Endothelial cell (in vitro differentiated cells): ENCODE measurements around the gene TBC1D22B. TPM values are rescaled to one million over a fixed set of nuclear protein-coding genes. Genes with fewer than 3 reads are reported as not detected.
"Not testable (repeated sequence)": the region's sequence is repeated elsewhere in the genome, so short reads cannot be mapped to it uniquely, and the experiment has no call there.

ENCODE experiments used
- DNase-seq: peaks from one replicate; pipeline ENCODE4 v3.0.0; 2021; ENCODE audit warnings: low spot score
- H3K27ac Mint-ChIP-seq: one replicate; pipeline ENCODE4 v1.8.0; 2021; ENCODE audit warnings: mixed read lengths, inconsistent platforms; ENCODE audit not compliant: unreplicated experiment
- H3K27me3 Mint-ChIP-seq: one replicate; pipeline ENCODE4 v1.8.0; 2021; ENCODE audit warnings: mild to moderate bottlenecking, moderate library complexity, mixed read lengths, inconsistent platforms; ENCODE audit not compliant: unreplicated experiment
- H3K36me3 Mint-ChIP-seq: one replicate; pipeline ENCODE4 v1.8.0; 2021; ENCODE audit warnings: mild to moderate bottlenecking, low read depth, mixed read lengths, inconsistent platforms; ENCODE audit not compliant: unreplicated experiment
- H3K4me1 Mint-ChIP-seq: one replicate; pipeline ENCODE4 v1.8.0; 2021; ENCODE audit warnings: mild to moderate bottlenecking, mixed read lengths, inconsistent platforms; ENCODE audit not compliant: unreplicated experiment
- H3K4me3 Mint-ChIP-seq: one replicate; pipeline ENCODE4 v1.8.0; 2021; ENCODE audit warnings: mild to moderate bottlenecking, mixed read lengths, inconsistent platforms; ENCODE audit not compliant: unreplicated experiment
- H3K9me3 Mint-ChIP-seq: one replicate; pipeline ENCODE4 v1.8.0; 2021; ENCODE audit warnings: mixed read lengths, inconsistent platforms; ENCODE audit not compliant: unreplicated experiment
- total RNA-seq: library from RNA; stranded (reverse); fragmentation: NEBNext Ultra II Directional; extraction: Animal tissue kit (Norgen Biotek cat#: 25700); gene quantifications from one replicate; pipeline ENCODE4 v1.2.1, GENCODE V29; 2021; ENCODE audit not compliant: unreplicated experiment
- TF ChIP-seq, protein P1 (sequence below): fragments of 200-600 bp; sonication (generic); IDR thresholded peaks from one replicate; pipeline ENCODE4 v1.5.0; 2021; ENCODE audit warnings: antibody characterized with exemption; ENCODE audit not compliant: unreplicated experiment

The TBC1D22B gene
- total RNA-seq, 1 donor from 2014 or later: 11.8 TPM

DNA sequence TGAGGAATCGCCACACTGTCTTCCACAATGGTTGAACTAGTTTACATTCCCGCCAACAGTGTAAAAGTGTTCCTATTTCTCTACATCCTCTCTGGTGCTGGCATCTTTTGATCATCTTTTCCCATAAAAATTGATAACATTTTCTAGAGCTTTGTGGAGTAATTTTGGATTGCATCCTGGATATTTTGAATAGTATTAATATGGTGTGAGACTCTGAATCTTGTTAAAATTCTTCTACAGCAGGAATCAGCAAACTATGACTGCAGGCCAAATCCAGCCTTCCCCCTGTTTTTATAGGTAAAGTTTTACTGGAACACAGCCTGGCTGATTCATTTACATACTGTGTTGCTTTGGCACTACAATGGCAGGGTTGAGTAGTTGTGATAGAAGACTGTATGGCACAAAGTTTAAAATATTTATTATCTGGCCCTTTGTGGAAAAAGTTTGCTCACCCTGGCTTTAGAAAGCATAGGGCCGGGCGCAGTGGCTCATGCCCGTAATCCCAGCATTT lies 81.2 kb downstream of the TBC1D22B start:
- peaks cover 2% of the 10 kb centered on the region for H3K27me3 Mint-ChIP-seq
- no peaks in the 10 kb centered on the region for H3K9me3 Mint-ChIP-seq
- no peak for DNase-seq
- H3K4me3 Mint-ChIP-seq: no peak overlapping the region
- H3K4me1 Mint-ChIP-seq: peaks cover 3% of the 10 kb centered on the region
- TF ChIP-seq, protein P1, sequence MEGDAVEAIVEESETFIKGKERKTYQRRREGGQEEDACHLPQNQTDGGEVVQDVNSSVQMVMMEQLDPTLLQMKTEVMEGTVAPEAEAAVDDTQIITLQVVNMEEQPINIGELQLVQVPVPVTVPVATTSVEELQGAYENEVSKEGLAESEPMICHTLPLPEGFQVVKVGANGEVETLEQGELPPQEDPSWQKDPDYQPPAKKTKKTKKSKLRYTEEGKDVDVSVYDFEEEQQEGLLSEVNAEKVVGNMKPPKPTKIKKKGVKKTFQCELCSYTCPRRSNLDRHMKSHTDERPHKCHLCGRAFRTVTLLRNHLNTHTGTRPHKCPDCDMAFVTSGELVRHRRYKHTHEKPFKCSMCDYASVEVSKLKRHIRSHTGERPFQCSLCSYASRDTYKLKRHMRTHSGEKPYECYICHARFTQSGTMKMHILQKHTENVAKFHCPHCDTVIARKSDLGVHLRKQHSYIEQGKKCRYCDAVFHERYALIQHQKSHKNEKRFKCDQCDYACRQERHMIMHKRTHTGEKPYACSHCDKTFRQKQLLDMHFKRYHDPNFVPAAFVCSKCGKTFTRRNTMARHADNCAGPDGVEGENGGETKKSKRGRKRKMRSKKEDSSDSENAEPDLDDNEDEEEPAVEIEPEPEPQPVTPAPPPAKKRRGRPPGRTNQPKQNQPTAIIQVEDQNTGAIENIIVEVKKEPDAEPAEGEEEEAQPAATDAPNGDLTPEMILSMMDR: no peak
- no peak overlapping the region for H3K27ac Mint-ChIP-seq
- no peaks in the 10 kb centered on the region for H3K36me3 Mint-ChIP-seq

DNA sequence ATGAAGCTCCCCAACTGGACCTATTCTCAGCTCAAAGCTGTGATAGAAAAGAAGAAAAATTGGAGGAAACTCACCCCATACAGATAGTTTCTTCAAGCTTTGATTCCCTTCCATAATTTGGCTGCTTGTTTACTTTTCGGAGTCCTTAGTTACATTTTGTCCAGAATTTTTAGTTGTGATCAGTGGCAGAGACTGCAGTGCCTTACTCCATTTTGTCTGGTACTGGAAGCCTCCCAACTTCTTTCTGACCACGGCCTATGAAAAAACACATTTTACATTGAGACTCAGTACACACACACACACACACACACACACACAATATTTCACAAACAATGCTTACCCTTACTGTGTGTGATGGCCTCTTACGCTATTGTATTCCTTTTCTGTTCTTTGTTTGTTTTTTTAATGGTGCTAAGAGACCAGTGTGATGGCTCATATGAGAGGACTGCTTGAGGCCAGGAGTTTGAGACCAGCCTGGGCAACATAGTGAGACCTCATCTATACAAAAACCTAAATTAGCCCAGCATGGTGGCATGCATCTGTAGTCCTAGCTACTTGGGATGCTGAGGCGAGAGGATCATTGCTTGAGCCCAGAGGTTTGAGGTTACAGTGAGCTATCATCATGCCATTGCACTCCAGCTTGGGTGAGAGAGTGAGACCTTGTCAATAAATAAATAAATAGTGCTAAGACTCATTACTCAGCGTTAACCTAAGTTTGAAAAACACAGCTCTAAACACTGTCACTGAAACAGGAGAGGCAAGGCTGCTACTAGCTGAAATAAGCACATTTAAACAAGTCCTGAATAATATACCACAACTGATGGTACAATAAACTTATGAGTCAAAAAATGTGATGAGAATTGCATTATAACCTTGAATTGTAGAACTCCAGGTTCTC lies 82.4 kb downstream of the TBC1D22B start:
- no peak overlapping the region for H3K27ac Mint-ChIP-seq
- H3K36me3 Mint-ChIP-seq: no peaks in the 10 kb centered on the region
- no peaks in the 10 kb centered on the region for H3K9me3 Mint-ChIP-seq
- H3K4me1 Mint-ChIP-seq: no peaks in the 10 kb centered on the region
- no peak for DNase-seq
- TF ChIP-seq, protein P1: no peak
- H3K27me3 Mint-ChIP-seq: no peaks in the 10 kb centered on the region
- no peak overlapping the region for H3K4me3 Mint-ChIP-seq

DNA sequence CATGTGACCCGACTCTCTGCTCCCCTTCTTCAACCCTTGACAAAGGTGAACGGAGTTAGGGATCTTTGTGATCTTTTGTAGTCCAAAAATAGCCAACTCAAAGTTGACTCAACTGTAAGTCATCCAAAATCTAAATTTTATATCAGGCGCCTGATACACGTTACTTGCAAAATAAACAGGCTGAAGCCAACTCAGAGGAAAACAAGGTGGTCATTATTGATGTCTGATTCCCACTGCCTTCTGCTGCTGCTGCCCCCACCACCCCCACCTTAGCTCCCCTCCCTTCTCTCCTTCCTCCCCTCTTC lies 83.0 kb downstream of the TBC1D22B start:
- Mint-ChIP-seq H3K27ac (no peak overlapping the region), H3K36me3 (no peaks in the 10 kb centered on the region), H3K4me1 (no peaks in the 10 kb centered on the region), H3K4me3 (no peak overlapping the region), H3K9me3 (no peaks in the 10 kb centered on the region), H3K27me3 (no peaks in the 10 kb centered on the region)
- DNase-seq: no peak
- TF ChIP-seq, protein P1: no peak

DNA sequence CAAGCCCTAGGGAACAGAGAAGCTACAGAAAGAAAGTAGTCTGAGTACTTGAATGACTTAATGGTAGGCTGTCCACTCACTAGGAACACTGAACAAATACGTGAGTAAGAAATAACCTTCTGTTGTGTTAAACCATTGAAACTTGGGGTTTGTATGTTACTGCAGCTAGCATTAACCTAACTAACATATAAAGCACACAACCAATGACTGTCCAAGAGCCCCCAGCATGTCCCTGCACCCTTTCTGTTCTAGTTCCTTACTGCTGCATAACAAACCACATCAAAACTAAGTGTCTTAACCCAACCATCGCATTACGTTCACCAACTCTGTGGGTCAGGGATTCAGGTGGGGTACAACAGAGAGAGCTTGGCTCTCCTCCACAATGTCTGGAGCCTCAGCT lies 85.7 kb downstream of the TBC1D22B start:
- Mint-ChIP-seq H3K4me1 (peaks cover 7% of the 10 kb centered on the region), H3K4me3 (no peak overlapping the region), H3K27ac (no peak overlapping the region), H3K9me3 (no peaks in the 10 kb centered on the region), H3K36me3 (no peaks in the 10 kb centered on the region), H3K27me3 (peaks cover 2% of the 10 kb centered on the region)
- no peak for DNase-seq
- TF ChIP-seq, protein P1: no peak

DNA sequence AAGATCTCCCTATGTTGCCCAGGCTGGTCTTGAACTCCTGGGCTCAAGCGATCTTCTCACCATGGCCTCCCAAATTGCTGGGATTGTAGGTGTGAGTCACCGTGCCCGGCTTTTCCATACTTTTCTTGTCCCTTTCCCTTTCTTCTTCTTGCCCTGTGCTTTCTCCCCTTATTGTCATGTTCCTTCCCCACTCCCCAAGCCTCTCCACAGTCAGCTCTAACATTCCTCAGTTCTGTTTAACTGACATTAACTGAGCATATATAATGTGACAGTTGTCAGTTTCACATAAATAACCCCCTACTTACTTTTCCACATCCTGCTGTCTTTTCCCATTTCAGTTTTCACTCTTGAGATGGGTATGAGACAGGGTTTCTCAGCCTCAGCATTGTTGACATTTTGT lies 86.7 kb downstream of the TBC1D22B start:
- Mint-ChIP-seq H3K27ac (no peak overlapping the region), H3K27me3 (peaks cover 2% of the 10 kb centered on the region), H3K4me3 (no peak overlapping the region), H3K4me1 (peaks cover 7% of the 10 kb centered on the region), H3K9me3 (no peaks in the 10 kb centered on the region), H3K36me3 (no peaks in the 10 kb centered on the region)
- DNase-seq: no peak
- TF ChIP-seq, protein P1: no peak

DNA sequence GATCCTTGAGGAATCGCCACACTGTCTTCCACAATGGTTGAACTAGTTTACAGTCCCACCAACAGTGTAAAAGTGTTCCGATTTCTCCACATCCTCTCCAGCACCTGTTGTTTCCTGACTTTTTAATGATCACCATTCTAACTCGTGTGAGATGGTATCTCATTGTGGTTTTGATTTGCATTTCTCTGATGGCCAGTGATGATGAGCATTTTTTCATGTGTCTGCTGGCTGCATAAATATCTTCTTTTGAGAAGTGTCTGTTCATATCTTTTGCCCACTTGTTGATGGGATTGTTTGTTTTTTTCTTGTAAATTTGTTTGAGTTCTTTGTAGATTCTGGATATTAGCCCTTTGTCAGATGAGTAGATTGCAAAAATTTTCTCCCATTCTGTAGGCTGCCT lies 88.2 kb downstream of the TBC1D22B start:
- not testable (repeated sequence) for H3K36me3 Mint-ChIP-seq, H3K27ac Mint-ChIP-seq

More for the DNA sequence above, 88.2 kb downstream of the TBC1D22B start:
- not testable (repeated sequence) for H3K27me3 Mint-ChIP-seq, DNase-seq, H3K4me3 Mint-ChIP-seq, H3K4me1 Mint-ChIP-seq, H3K9me3 Mint-ChIP-seq
